Tibial nerve (tissue), 4 donors: ENCODE data around the gene SNAP91.

Experiments used
- EP300 ChIP-seq, 2 donors: sonication (generic); formaldehyde crosslinking; IDR thresholded peaks; one replicate each; pipeline ENCODE4 v1.6.1; 2017; ENCODE audit warnings: antibody characterized with exemption in 2 of 2, mild to moderate bottlenecking in 1 of 2
- POLR2A ChIP-seq, 2 donors: fragments of 450-650 bp; IDR thresholded peaks; one replicate each; pipeline ENCODE4 v1.6.1; 2017; ENCODE audit warnings: antibody characterized with exemption in 2 of 2, mild to moderate bottlenecking in 2 of 2, moderate library complexity in 2 of 2
- TF ChIP-seq, protein P1 (sequence below), 5 experiments: fragments of 200-600 bp in 3 of 5; fragments of 450-650 bp in 2 of 5; sonication (generic) in 3 of 5; IDR thresholded peaks; one replicate each; pipeline ENCODE4 v1.5.1; 2016 to 2019; ENCODE audit warnings: antibody characterized with exemption in 5 of 5, mild to moderate bottlenecking in 3 of 5, moderate library complexity in 2 of 5

- TF ChIP-seq, protein P1, sequence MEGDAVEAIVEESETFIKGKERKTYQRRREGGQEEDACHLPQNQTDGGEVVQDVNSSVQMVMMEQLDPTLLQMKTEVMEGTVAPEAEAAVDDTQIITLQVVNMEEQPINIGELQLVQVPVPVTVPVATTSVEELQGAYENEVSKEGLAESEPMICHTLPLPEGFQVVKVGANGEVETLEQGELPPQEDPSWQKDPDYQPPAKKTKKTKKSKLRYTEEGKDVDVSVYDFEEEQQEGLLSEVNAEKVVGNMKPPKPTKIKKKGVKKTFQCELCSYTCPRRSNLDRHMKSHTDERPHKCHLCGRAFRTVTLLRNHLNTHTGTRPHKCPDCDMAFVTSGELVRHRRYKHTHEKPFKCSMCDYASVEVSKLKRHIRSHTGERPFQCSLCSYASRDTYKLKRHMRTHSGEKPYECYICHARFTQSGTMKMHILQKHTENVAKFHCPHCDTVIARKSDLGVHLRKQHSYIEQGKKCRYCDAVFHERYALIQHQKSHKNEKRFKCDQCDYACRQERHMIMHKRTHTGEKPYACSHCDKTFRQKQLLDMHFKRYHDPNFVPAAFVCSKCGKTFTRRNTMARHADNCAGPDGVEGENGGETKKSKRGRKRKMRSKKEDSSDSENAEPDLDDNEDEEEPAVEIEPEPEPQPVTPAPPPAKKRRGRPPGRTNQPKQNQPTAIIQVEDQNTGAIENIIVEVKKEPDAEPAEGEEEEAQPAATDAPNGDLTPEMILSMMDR (IDR thresholded peaks at IDR 0.05) = no peak
- no peak for TF ChIP-seq POLR2A (IDR thresholded peaks at IDR 0.05)
- TF ChIP-seq EP300 (IDR thresholded peaks at IDR 0.05) = no peak
Observed at GRCh38 chr6:83511266-83511665, 197.6 kb downstream of the SNAP91 start.
